Measurements from ENCODE around the gene SETDB1.

- no peak for TF ChIP-seq POLR2A (IDR thresholded peaks at IDR 0.05)
- TF ChIP-seq, protein P1, sequence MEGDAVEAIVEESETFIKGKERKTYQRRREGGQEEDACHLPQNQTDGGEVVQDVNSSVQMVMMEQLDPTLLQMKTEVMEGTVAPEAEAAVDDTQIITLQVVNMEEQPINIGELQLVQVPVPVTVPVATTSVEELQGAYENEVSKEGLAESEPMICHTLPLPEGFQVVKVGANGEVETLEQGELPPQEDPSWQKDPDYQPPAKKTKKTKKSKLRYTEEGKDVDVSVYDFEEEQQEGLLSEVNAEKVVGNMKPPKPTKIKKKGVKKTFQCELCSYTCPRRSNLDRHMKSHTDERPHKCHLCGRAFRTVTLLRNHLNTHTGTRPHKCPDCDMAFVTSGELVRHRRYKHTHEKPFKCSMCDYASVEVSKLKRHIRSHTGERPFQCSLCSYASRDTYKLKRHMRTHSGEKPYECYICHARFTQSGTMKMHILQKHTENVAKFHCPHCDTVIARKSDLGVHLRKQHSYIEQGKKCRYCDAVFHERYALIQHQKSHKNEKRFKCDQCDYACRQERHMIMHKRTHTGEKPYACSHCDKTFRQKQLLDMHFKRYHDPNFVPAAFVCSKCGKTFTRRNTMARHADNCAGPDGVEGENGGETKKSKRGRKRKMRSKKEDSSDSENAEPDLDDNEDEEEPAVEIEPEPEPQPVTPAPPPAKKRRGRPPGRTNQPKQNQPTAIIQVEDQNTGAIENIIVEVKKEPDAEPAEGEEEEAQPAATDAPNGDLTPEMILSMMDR (IDR thresholded peaks at IDR 0.05) = no peak
Observed at GRCh38 chr1:150995460-150995859, 69.3 kb downstream of the SETDB1 start.
